Type B pancreatic cell (in vitro differentiated cells): ENCODE data around the gene TM2D3. TPM values are rescaled to one million over a fixed set of nuclear protein-coding genes. Genes with fewer than 3 reads are reported as not detected.

Experiments
- DNase-seq: peaks from one replicate; pipeline ENCODE4 v3.0.0; 2021; ENCODE audit warnings: mixed read lengths; ENCODE audit not compliant: unreplicated experiment; ENCODE audit errors: extremely low spot score
- H3K27ac Mint-ChIP-seq: 2 replicates; pipeline ENCODE4 v1.8.0; 2021; ENCODE audit warnings: mild to moderate bottlenecking, mixed read lengths
- H3K27me3 Mint-ChIP-seq: 2 replicates; pipeline ENCODE4 v1.8.0; 2021; ENCODE audit warnings: mixed read lengths
- H3K36me3 Mint-ChIP-seq: 2 replicates; pipeline ENCODE4 v1.8.0; 2021; ENCODE audit warnings: mixed read lengths
- H3K4me1 Mint-ChIP-seq: one replicate; pipeline ENCODE4 v1.8.0; 2021; ENCODE audit warnings: mixed read lengths; ENCODE audit not compliant: unreplicated experiment
- H3K4me3 Mint-ChIP-seq: 2 replicates; pipeline ENCODE4 v1.8.0; 2021; ENCODE audit warnings: mild to moderate bottlenecking, mixed read lengths
- H3K9me3 Mint-ChIP-seq: 2 replicates; pipeline ENCODE4 v1.8.0; 2021; ENCODE audit warnings: mixed read lengths
- total RNA-seq: library from RNA; stranded (reverse); gene quantifications from 2 replicates; pipeline ENCODE4 v1.2.1, GENCODE V29; 2021; ENCODE audit warnings: low replicate concordance
- TF ChIP-seq, protein P1 (sequence below): fragments of 200-600 bp; sonication (generic); conservative IDR thresholded peaks from 2 replicates; pipeline ENCODE4 v1.5.0; 2021; ENCODE audit warnings: antibody characterized with exemption, mild to moderate bottlenecking

The TM2D3 gene
- total RNA-seq, 1 donor from 2014 or later: 50.0 TPM

- Mint-ChIP-seq H3K27me3 (no peaks in the 10 kb centered on the region), H3K4me1 (no peaks in the 10 kb centered on the region), H3K4me3 (no peak overlapping the region), H3K9me3 (no peaks in the 10 kb centered on the region), H3K36me3 (peaks cover 34% of the 10 kb centered on the region), H3K27ac (peak overlapping the region; percentile 70)
- DNase-seq: no peak
- TF ChIP-seq, protein P1, sequence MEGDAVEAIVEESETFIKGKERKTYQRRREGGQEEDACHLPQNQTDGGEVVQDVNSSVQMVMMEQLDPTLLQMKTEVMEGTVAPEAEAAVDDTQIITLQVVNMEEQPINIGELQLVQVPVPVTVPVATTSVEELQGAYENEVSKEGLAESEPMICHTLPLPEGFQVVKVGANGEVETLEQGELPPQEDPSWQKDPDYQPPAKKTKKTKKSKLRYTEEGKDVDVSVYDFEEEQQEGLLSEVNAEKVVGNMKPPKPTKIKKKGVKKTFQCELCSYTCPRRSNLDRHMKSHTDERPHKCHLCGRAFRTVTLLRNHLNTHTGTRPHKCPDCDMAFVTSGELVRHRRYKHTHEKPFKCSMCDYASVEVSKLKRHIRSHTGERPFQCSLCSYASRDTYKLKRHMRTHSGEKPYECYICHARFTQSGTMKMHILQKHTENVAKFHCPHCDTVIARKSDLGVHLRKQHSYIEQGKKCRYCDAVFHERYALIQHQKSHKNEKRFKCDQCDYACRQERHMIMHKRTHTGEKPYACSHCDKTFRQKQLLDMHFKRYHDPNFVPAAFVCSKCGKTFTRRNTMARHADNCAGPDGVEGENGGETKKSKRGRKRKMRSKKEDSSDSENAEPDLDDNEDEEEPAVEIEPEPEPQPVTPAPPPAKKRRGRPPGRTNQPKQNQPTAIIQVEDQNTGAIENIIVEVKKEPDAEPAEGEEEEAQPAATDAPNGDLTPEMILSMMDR: no peak
Measured at GRCh38 chr15:101692801-101693598, 40.8 kb upstream of the TM2D3 start.

DNA sequence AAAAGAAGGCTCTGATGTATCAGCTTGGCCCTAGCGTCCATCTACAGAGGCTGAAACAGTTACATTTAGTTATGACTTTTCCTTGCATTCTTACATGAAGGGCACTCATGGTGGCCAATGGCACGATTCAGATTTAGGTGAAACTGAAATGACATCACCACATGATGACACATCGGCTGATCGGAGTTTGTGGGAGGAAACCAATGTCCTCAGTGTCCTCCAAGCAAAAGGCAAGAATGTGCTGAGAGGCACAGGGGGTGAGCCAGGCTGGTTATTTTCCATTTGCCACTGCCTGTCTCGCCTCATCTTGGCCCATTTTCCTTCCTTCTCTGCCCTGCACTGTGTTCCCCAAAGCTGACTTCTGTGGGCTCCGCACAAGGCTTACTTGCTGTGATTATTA lies 37.7 kb upstream of the TM2D3 start:
- no peaks in the 10 kb centered on the region for H3K27me3 Mint-ChIP-seq
- H3K9me3 Mint-ChIP-seq: no peaks in the 10 kb centered on the region
- peaks cover 13% of the 10 kb centered on the region for H3K36me3 Mint-ChIP-seq
- H3K27ac Mint-ChIP-seq: no peak overlapping the region
- TF ChIP-seq, protein P1: no peak
- no peak for DNase-seq
- H3K4me1 Mint-ChIP-seq: no peaks in the 10 kb centered on the region
- H3K4me3 Mint-ChIP-seq: no peak overlapping the region

DNA sequence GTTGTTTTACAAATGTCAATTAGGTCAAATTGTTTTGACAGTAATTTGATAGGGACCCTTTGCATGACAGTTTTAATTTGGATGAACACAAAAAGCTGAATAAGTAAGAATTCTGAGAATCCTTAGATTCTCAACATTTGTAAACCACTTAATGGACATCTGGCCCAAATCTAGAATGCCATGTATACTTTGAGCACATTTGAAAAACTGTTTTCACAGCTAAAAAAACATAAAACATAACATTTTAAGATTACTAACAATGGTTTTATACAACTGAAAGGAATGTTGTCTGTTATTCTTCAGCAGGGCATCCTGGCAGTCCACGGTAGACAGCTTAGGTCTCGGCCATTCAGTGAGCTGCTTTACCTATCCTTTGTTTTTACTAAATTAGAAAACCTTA lies 34.5 kb upstream of the TM2D3 start:
- TF ChIP-seq, protein P1: no peak
- H3K4me3 Mint-ChIP-seq: no peak overlapping the region
- no peaks in the 10 kb centered on the region for H3K27me3 Mint-ChIP-seq
- H3K36me3 Mint-ChIP-seq: peaks cover 6% of the 10 kb centered on the region
- DNase-seq: no peak
- no peaks in the 10 kb centered on the region for H3K9me3 Mint-ChIP-seq
- no peak overlapping the region for H3K27ac Mint-ChIP-seq
- H3K4me1 Mint-ChIP-seq: no peaks in the 10 kb centered on the region

GRCh38 chr15:101684877-101685276 lies 32.7 kb upstream of the TM2D3 start:
- no peaks in the 10 kb centered on the region for H3K27me3 Mint-ChIP-seq
- H3K4me3 Mint-ChIP-seq: no peak overlapping the region
- peaks cover 10% of the 10 kb centered on the region for H3K36me3 Mint-ChIP-seq
- no peaks in the 10 kb centered on the region for H3K9me3 Mint-ChIP-seq
- no peak overlapping the region for H3K27ac Mint-ChIP-seq
- TF ChIP-seq, protein P1: no peak
- DNase-seq: no peak
- H3K4me1 Mint-ChIP-seq: no peaks in the 10 kb centered on the region

DNA sequence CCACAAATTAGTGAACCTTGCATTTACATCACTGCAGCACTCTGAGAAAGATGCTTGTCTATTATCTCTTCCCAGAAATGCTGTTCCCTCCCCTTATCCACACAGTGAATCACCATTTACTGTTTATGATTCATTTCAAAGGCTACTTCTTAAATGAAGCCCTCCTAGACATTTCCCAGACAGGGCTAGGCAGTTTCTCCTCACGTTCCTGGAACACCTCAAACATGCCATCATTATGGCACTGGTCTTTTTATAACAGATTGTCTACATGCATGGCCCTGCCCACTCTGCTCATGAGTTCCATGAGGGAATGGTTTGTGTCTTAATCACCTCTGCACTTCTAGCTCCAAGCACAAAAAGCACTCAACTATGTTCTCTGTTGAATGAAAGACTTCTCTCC lies 32.2 kb upstream of the TM2D3 start:
- H3K9me3 Mint-ChIP-seq: no peaks in the 10 kb centered on the region
- TF ChIP-seq, protein P1: no peak
- no peaks in the 10 kb centered on the region for H3K4me1 Mint-ChIP-seq
- no peak overlapping the region for H3K4me3 Mint-ChIP-seq
- H3K36me3 Mint-ChIP-seq: peaks cover 10% of the 10 kb centered on the region
- no peak for DNase-seq
- no peak overlapping the region for H3K27ac Mint-ChIP-seq
- no peaks in the 10 kb centered on the region for H3K27me3 Mint-ChIP-seq
